SK-N-SH treated with all-trans-retinoic acid at 6 μM for 48 hours (cell line): Measurements from ENCODE around the gene RUNX3.

Experiments
- ATAC-seq: fragments of 200-7000 bp; cut with Tn5 transposase; 3 replicates; pipeline ENCODE4 v1.9.1; 2020; ENCODE audit warnings: mild to moderate bottlenecking, moderate library complexity
- ARNTL ChIP-seq: fragments of 450-650 bp; formaldehyde crosslinking; IDR thresholded peaks from 2 replicates; pipeline ENCODE4 v1.5.0; 2020; ENCODE audit warnings: low read depth, mild to moderate bottlenecking, moderate library complexity, borderline replicate concordance
- BACH2 ChIP-seq: fragments of 250-450 bp; sonication (Bioruptor Pico); IDR thresholded peaks from 2 replicates; pipeline ENCODE4 v1.9.0; 2021; ENCODE audit warnings: mild to moderate bottlenecking, borderline replicate concordance
- CSDC2 ChIP-seq: fragments of 250-450 bp; sonication (Bioruptor Pico); IDR thresholded peaks from 2 replicates; pipeline ENCODE4 v1.5.0; 2020; ENCODE audit warnings: mild to moderate bottlenecking, moderate library complexity
- ESRRG ChIP-seq: fragments of 250-450 bp; sonication (Bioruptor Pico); IDR thresholded peaks from 2 replicates; pipeline ENCODE4 v1.6.1; 2021; ENCODE audit warnings: mild to moderate bottlenecking
- GLIS3 ChIP-seq: fragments of 250-450 bp; sonication (Bioruptor Pico); IDR thresholded peaks from 2 replicates; pipeline ENCODE4 v1.5.0; 2020; ENCODE audit warnings: mild to moderate bottlenecking, moderate library complexity
- OSR1 ChIP-seq: fragments of 250-450 bp; sonication (Bioruptor Pico); IDR thresholded peaks from 2 replicates; pipeline ENCODE4 v1.8.0; 2022; ENCODE audit warnings: moderate library complexity, mild to moderate bottlenecking, inconsistent platforms
- PPARA ChIP-seq: fragments of 250-450 bp; sonication (Bioruptor Pico); IDR thresholded peaks from 2 replicates; pipeline ENCODE4 v1.5.0; 2020; ENCODE audit warnings: mild to moderate bottlenecking, borderline replicate concordance
- RARB ChIP-seq: fragments of 250-450 bp; sonication (Bioruptor Pico); IDR thresholded peaks from 2 replicates; pipeline ENCODE4 v1.8.0; 2021; ENCODE audit warnings: mild to moderate bottlenecking, moderate library complexity
- SNAI2 ChIP-seq: fragments of 250-450 bp; sonication (Bioruptor Pico); IDR thresholded peaks from 2 replicates; pipeline ENCODE4 v1.5.0; 2020; ENCODE audit warnings: mild to moderate bottlenecking, moderate library complexity
- TCF4 ChIP-seq: fragments of 250-450 bp; sonication (Bioruptor Pico); IDR thresholded peaks from 2 replicates; pipeline ENCODE4 v1.8.0; 2021; ENCODE audit warnings: mild to moderate bottlenecking, moderate library complexity, borderline replicate concordance
- TOX ChIP-seq: fragments of 250-450 bp; sonication (Bioruptor Pico); IDR thresholded peaks from 2 replicates; pipeline ENCODE4 v1.8.0; 2021; ENCODE audit warnings: mild to moderate bottlenecking, moderate library complexity, borderline replicate concordance
- ZC3H10 ChIP-seq: fragments of 250-450 bp; sonication (Bioruptor Pico); IDR thresholded peaks from 2 replicates; pipeline ENCODE4 v1.5.1; 2021; ENCODE audit warnings: mild to moderate bottlenecking, moderate library complexity
- ZFP3 ChIP-seq: fragments of 250-450 bp; sonication (Bioruptor Pico); IDR thresholded peaks from 2 replicates; pipeline ENCODE4 v1.5.0; 2020; ENCODE audit warnings: mild to moderate bottlenecking, moderate library complexity
- ZFP30 ChIP-seq: fragments of 450-650 bp; formaldehyde crosslinking; IDR thresholded peaks from 2 replicates; pipeline ENCODE4 v1.5.0; 2022; ENCODE audit warnings: mild to moderate bottlenecking, moderate library complexity
- ZNF565 ChIP-seq: fragments of 450-650 bp; formaldehyde crosslinking; conservative IDR thresholded peaks from 2 replicates; pipeline ENCODE4 v1.5.0; 2020; ENCODE audit warnings: low read depth, mild to moderate bottlenecking, moderate library complexity
- ZNF70 ChIP-seq: fragments of 450-650 bp; formaldehyde crosslinking; IDR thresholded peaks from 2 replicates; pipeline ENCODE4 v1.5.0; 2020; ENCODE audit warnings: mild to moderate bottlenecking, moderate library complexity
- ZNF8 ChIP-seq: fragments of 450-650 bp; formaldehyde crosslinking; IDR thresholded peaks from 2 replicates; pipeline ENCODE4 v1.5.0; 2020; ENCODE audit warnings: mild to moderate bottlenecking, moderate library complexity
- TF ChIP-seq, protein P1 (sequence below): fragments of 250-450 bp; sonication (Bioruptor Pico); IDR thresholded peaks from 2 replicates; pipeline ENCODE4 v1.5.0; 2020; ENCODE audit warnings: mild to moderate bottlenecking, moderate library complexity
- TF ChIP-seq, protein P2 (sequence below): fragments of 250-450 bp; sonication (Bioruptor Pico); IDR thresholded peaks from 2 replicates; pipeline ENCODE4 v1.5.1; 2021; ENCODE audit warnings: mild to moderate bottlenecking, moderate library complexity
- TF ChIP-seq, protein P3 (sequence below): fragments of 250-450 bp; sonication (Bioruptor Pico); IDR thresholded peaks from 2 replicates; pipeline ENCODE4 v1.8.0; 2021; ENCODE audit warnings: low read depth, mild to moderate bottlenecking, moderate library complexity, borderline replicate concordance
- TF ChIP-seq, protein P4 (sequence below): fragments of 250-450 bp; sonication (Bioruptor Pico); IDR thresholded peaks from 2 replicates; pipeline ENCODE4 v1.8.0; 2020; ENCODE audit warnings: mild to moderate bottlenecking, moderate library complexity, borderline replicate concordance

The RUNX3 gene

DNA sequence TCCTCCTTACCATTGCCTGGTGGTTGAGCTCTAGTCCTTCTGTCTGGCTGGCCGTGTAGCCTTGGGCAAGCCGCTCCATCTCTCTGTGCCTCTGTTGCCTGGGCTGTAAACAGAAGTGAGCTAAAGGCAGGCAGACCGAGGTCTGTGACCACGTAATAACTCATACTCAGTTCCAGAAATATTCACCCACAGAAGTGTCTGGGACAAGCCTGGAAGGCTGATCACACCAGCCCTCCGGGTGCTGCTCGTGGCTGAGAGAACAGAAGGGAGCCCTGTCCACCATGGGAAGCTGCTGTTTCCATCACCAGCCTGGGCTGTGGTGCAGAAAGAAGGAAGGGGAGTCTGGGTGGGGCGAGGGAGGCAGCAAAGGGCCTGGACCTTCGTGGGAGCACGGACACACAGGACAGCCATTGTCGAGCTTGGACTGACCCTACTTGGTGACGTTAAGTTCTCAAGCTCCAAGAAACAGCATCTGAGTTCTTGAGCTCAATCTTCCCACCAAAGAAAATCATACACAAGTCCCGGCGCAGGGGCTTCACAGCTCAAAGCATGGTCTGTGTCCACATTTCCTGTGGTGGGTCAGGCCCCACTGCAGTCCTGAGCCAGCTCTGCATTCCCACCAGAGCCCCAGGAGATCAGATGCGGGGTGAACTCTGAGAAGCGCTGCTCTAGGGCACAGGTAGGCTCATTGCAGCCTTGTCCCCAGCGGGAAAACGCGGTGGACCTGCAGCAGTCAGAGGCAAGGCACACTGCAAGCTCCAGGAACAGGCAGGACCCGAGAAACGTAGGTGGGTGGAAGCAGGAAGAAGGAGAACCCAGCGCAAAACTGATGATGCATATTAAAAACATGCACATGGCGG lies 61.8 kb downstream of the RUNX3 start:
- no peak; the same call in 2 of the 3 replicates for ATAC-seq
- TF ChIP-seq ESRRG (CRISPR knock-in tag): no peak
- no peak for TF ChIP-seq ZNF8 (CRISPR knock-in tag)
- TF ChIP-seq BACH2 (CRISPR knock-in tag): no peak
- TF ChIP-seq ZNF565 (CRISPR knock-in tag): no peak
- TF ChIP-seq ZFP3 (CRISPR knock-in tag): no peak
- no peak for TF ChIP-seq RARB (CRISPR knock-in tag)
- TF ChIP-seq, protein P1, sequence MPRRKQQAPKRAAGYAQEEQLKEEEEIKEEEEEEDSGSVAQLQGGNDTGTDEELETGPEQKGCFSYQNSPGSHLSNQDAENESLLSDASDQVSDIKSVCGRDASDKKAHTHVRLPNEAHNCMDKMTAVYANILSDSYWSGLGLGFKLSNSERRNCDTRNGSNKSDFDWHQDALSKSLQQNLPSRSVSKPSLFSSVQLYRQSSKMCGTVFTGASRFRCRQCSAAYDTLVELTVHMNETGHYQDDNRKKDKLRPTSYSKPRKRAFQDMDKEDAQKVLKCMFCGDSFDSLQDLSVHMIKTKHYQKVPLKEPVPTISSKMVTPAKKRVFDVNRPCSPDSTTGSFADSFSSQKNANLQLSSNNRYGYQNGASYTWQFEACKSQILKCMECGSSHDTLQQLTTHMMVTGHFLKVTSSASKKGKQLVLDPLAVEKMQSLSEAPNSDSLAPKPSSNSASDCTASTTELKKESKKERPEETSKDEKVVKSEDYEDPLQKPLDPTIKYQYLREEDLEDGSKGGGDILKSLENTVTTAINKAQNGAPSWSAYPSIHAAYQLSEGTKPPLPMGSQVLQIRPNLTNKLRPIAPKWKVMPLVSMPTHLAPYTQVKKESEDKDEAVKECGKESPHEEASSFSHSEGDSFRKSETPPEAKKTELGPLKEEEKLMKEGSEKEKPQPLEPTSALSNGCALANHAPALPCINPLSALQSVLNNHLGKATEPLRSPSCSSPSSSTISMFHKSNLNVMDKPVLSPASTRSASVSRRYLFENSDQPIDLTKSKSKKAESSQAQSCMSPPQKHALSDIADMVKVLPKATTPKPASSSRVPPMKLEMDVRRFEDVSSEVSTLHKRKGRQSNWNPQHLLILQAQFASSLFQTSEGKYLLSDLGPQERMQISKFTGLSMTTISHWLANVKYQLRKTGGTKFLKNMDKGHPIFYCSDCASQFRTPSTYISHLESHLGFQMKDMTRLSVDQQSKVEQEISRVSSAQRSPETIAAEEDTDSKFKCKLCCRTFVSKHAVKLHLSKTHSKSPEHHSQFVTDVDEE (CRISPR knock-in tag): no peak
- TF ChIP-seq, protein P2, sequence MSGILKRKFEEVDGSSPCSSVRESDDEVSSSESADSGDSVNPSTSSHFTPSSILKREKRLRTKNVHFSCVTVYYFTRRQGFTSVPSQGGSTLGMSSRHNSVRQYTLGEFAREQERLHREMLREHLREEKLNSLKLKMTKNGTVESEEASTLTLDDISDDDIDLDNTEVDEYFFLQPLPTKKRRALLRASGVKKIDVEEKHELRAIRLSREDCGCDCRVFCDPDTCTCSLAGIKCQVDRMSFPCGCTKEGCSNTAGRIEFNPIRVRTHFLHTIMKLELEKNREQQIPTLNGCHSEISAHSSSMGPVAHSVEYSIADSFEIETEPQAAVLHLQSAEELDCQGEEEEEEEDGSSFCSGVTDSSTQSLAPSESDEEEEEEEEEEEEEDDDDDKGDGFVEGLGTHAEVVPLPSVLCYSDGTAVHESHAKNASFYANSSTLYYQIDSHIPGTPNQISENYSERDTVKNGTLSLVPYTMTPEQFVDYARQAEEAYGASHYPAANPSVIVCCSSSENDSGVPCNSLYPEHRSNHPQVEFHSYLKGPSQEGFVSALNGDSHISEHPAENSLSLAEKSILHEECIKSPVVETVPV (CRISPR knock-in tag): no peak
- no peak for TF ChIP-seq OSR1 (CRISPR knock-in tag)
- TF ChIP-seq TOX (CRISPR knock-in tag): no peak
- TF ChIP-seq, protein P3, sequence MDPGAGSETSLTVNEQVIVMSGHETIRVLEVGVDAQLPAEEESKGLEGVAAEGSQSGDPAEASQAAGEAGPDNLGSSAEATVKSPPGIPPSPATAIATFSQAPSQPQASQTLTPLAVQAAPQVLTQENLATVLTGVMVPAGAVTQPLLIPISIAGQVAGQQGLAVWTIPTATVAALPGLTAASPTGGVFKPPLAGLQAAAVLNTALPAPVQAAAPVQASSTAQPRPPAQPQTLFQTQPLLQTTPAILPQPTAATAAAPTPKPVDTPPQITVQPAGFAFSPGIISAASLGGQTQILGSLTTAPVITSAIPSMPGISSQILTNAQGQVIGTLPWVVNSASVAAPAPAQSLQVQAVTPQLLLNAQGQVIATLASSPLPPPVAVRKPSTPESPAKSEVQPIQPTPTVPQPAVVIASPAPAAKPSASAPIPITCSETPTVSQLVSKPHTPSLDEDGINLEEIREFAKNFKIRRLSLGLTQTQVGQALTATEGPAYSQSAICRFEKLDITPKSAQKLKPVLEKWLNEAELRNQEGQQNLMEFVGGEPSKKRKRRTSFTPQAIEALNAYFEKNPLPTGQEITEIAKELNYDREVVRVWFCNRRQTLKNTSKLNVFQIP (CRISPR knock-in tag): no peak
- TF ChIP-seq TCF4 (CRISPR knock-in tag): no peak
- TF ChIP-seq, protein P4, sequence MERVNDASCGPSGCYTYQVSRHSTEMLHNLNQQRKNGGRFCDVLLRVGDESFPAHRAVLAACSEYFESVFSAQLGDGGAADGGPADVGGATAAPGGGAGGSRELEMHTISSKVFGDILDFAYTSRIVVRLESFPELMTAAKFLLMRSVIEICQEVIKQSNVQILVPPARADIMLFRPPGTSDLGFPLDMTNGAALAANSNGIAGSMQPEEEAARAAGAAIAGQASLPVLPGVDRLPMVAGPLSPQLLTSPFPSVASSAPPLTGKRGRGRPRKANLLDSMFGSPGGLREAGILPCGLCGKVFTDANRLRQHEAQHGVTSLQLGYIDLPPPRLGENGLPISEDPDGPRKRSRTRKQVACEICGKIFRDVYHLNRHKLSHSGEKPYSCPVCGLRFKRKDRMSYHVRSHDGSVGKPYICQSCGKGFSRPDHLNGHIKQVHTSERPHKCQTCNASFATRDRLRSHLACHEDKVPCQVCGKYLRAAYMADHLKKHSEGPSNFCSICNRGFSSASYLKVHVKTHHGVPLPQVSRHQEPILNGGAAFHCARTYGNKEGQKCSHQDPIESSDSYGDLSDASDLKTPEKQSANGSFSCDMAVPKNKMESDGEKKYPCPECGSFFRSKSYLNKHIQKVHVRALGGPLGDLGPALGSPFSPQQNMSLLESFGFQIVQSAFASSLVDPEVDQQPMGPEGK (CRISPR knock-in tag): no peak
- no peak for TF ChIP-seq SNAI2
- no peak for TF ChIP-seq GLIS3
- no peak for TF ChIP-seq ZC3H10
- TF ChIP-seq, all 23 proteins: peak for 0

DNA sequence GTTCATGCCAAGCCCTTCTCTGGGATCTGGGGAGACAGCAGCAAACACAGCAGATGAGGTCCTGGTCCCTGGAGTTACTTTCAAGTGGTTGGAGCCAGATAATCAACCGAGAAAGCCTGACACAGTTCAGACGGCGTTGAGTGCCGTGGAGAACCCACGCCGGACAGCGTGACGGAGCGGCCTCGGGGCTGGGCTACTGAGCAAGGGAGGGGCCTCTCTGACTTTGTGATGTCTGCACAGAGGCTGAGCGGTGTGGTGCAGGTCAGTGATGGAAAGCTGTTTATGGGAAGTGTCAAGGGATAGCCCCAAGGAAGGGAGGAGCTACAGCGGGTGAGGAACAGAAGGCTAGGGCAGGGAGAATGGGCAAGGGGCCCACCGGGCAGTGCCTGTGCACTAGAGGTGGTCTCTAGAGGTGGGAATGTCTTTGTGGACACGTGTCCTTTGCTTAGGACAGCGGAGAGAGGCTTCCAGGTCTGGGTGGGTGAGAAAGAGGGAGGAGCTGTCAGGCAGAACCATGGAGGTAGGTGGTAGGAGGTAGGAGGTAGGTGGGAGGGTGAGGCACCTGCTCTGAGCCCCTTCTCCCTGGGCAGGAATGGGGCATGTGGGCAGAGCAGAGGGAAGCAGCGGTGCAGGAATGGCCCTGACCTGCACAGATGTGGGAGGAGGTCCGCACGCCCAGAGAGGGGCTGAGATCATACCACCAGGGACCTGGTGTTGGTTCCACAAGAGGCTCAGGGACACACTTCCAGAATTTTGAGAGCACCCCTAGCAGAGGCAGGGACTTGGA lies 62.8 kb downstream of the RUNX3 start:
- no peak for ATAC-seq
- TF ChIP-seq ZFP30 (CRISPR knock-in tag): no peak
- TF ChIP-seq ARNTL: no peak
- no peak for TF ChIP-seq GLIS3
- TF ChIP-seq CSDC2 (CRISPR knock-in tag): no peak
- no peak for TF ChIP-seq PPARA (CRISPR knock-in tag)
- no peak for TF ChIP-seq SNAI2
- no peak for TF ChIP-seq ZNF70 (CRISPR knock-in tag)
